Gastrocnemius medialis (tissue), 4 donors: ENCODE measurements around the gene COQ8B. TPM values are rescaled to one million over a fixed set of nuclear protein-coding genes. Genes with fewer than 3 reads are reported as not detected.

ENCODE experiments used
- ATAC-seq, 2 donors: fragments of 150-250 bp; one replicate each; pipeline ENCODE4 v1.9.1; 2016
- DNase-seq, 2 donors: peaks; one replicate each; pipeline ENCODE4 v3.0.0-alpha.2; 2019
- H3K27ac ChIP-seq, 4 donors: fragments of 200-600 bp; sonication (generic); 1 replicate in 1 of 4; 2 replicates in 3 of 4; pipeline ENCODE4 v1.5.1; 2016 to 2018; ENCODE audit warnings: mild to moderate bottlenecking in 2 of 4, moderate library complexity in 1 of 4
- H3K27me3 ChIP-seq, 3 donors: fragments of 200-600 bp; sonication (generic) in 2 of 3; 1 replicate in 1 of 3; 2 replicates in 2 of 3; pipeline versions ENCODE4 v1.5.1 to v1.6.0; 2016 to 2019; ENCODE audit warnings: mild to moderate bottlenecking in 1 of 3, moderate library complexity in 1 of 3
- H3K36me3 ChIP-seq, 2 donors: fragments of 200-600 bp; sonication (generic) in 1 of 2; one replicate each; pipeline ENCODE4 v1.5.1; 2017 to 2018
- H3K4me1 ChIP-seq, 2 donors: fragments of 200-600 bp; sonication (generic) in 1 of 2; one replicate each; pipeline ENCODE4 v1.5.1; 2016 to 2017; ENCODE audit warnings: mild to moderate bottlenecking in 2 of 2
- H3K4me3 ChIP-seq, 4 donors: fragments of 200-600 bp; sonication (generic) in 3 of 4; 1 replicate in 1 of 4; 2 replicates in 3 of 4; pipeline ENCODE4 v1.5.1; 2016 to 2019; ENCODE audit warnings: mild to moderate bottlenecking in 2 of 4
- H3K9me3 ChIP-seq, 3 donors: fragments of 200-600 bp; sonication (generic) in 2 of 3; 1 replicate in 1 of 3; 2 replicates in 2 of 3; pipeline ENCODE4 v1.5.1; 2016 to 2019
- CTCF ChIP-seq, 5 experiments: fragments of 450-650 bp in 3 of 5; fragments of 200-600 bp in 2 of 5; sonication (generic) in 2 of 5; IDR thresholded peaks in 4 of 5; conservative IDR thresholded peaks in 1 of 5; 1 replicate in 4 of 5; 2 replicates in 1 of 5; pipeline ENCODE4 v1.5.1; 2016 to 2019; ENCODE audit warnings: antibody characterized with exemption in 5 of 5, mild to moderate bottlenecking in 3 of 5, moderate library complexity in 3 of 5
- POLR2A ChIP-seq, 2 donors: fragments of 450-650 bp; IDR thresholded peaks; one replicate each; pipeline ENCODE4 v1.6.1; 2017; ENCODE audit warnings: antibody characterized with exemption in 2 of 2, mild to moderate bottlenecking in 2 of 2, moderate library complexity in 2 of 2
- in situ Hi-C, 4 donors: fragments of 200-750 bp; cut with MboI; loops; one replicate each; pipeline versions ENCODE4 v1.15.0 to v1.8.0; 2017; ENCODE audit warnings: low sequenced_read_pairs in 4 of 4
- intact Hi-C: fragments of 100-400 bp; cut with DNase I; formaldehyde crosslinking; loops from one replicate; pipeline ENCODE4 v1.15.1; 2023; ENCODE audit warnings: low total_unique reads
- total RNA-seq, 4 donors: library from RNA; depleted of rRNA; stranded (reverse); fragments of >200 nt; gene quantifications; one replicate each; pipeline versions ENCODE4 v1.1.0 to v1.2.3, GENCODE V29; 2016

COQ8B gene
- total RNA-seq, 4 donors from 2014 or later: 14.9 to 30.7 (median 20.2) TPM

- ATAC-seq (no peak), DNase-seq (no peak)
- no peaks in the 10 kb centered on the region for H3K9me3 ChIP-seq
- intact Hi-C loops: no loop called here
- TF ChIP-seq CTCF (IDR thresholded peaks at IDR 0.05 in 4 of 5, conservative IDR thresholded peaks at IDR 0.05 in 1 of 5) (no peak), POLR2A (IDR thresholded peaks at IDR 0.05) (no peak)
- peaks cover 0 to 82% of the 10 kb centered on the region in 2 donors for H3K36me3 ChIP-seq
- in situ Hi-C loops: loop anchor here in 1 of 4 donors (10.0 kb wide), 1 partner anchor 55 kb away; no protein-coding TSS in a partner anchor
- H3K27ac ChIP-seq: no peak overlapping the region
- H3K4me1 ChIP-seq: peaks cover 6 to 11% of the 10 kb centered on the region in 2 donors
- no peaks in the 10 kb centered on the region for H3K27me3 ChIP-seq
- H3K4me3 ChIP-seq: no peak overlapping the region
Measured at GRCh38 chr19:40759352-40759751, 42.7 kb upstream of the COQ8B start.

GRCh38 chr19:40758491-40758890 lies 41.8 kb upstream of the COQ8B start:
- Histone ChIP-seq H3K9me3 (no peaks in the 10 kb centered on the region), H3K4me1 (peaks cover 8 to 11% of the 10 kb centered on the region in 2 donors), H3K36me3 (peaks cover 0 to 73% of the 10 kb centered on the region in 2 donors), H3K4me3 (no peak overlapping the region), H3K27me3 (no peaks in the 10 kb centered on the region), H3K27ac (no peak overlapping the region)
- DNase-seq: no peak
- TF ChIP-seq CTCF (IDR thresholded peaks at IDR 0.05 in 4 of 5, conservative IDR thresholded peaks at IDR 0.05 in 1 of 5) (no peak), POLR2A (IDR thresholded peaks at IDR 0.05) (no peak)
- in situ Hi-C loops (loop anchor here in 1 of 4 donors (10.0 kb wide), 1 partner anchor 56 kb away; no protein-coding TSS in a partner anchor), intact Hi-C loops (no loop called here)
- ATAC-seq: no peak

GRCh38 chr19:40756502-40757110 lies 39.9 kb upstream of the COQ8B start:
- Histone ChIP-seq H3K9me3 (no peaks in the 10 kb centered on the region), H3K4me1 (peaks cover 16 to 22% of the 10 kb centered on the region in 2 donors), H3K27me3 (no peaks in the 10 kb centered on the region), H3K4me3 (no peak overlapping the region), H3K36me3 (peaks cover 0 to 54% of the 10 kb centered on the region in 2 donors), H3K27ac (no peak overlapping the region)
- in situ Hi-C loops: loop anchor here in 1 of 4 donors (10.0 kb wide), 1 partner anchor 58 kb away; no protein-coding TSS in a partner anchor
- ATAC-seq: no peak
- intact Hi-C loops: no loop called here
- DNase-seq: no peak
- TF ChIP-seq POLR2A (IDR thresholded peaks at IDR 0.05) (no peak), CTCF (IDR thresholded peaks at IDR 0.05 in 4 of 5, conservative IDR thresholded peaks at IDR 0.05 in 1 of 5) (no peak)

- H3K4me1 ChIP-seq: peaks cover 16 to 24% of the 10 kb centered on the region in 2 donors
- no peak for DNase-seq
- H3K4me3 ChIP-seq: no peak overlapping the region
- no peak for ATAC-seq
- intact Hi-C loops (no loop called here), in situ Hi-C loops (loop anchor here in 1 of 4 donors (10.0 kb wide), 1 partner anchor 59 kb away; no protein-coding TSS in a partner anchor)
- H3K36me3 ChIP-seq: peaks cover 0 to 46% of the 10 kb centered on the region in 2 donors
- H3K9me3 ChIP-seq: no peaks in the 10 kb centered on the region
- no peak for TF ChIP-seq CTCF (IDR thresholded peaks at IDR 0.05 in 4 of 5, conservative IDR thresholded peaks at IDR 0.05 in 1 of 5)
- TF ChIP-seq POLR2A (IDR thresholded peaks at IDR 0.05): no peak
- H3K27me3 ChIP-seq: no peaks in the 10 kb centered on the region
- H3K27ac ChIP-seq: no peak overlapping the region
Measured at GRCh38 chr19:40755791-40756190, 39.1 kb upstream of the COQ8B start.
